Loucy (cell line): ENCODE measurements around the gene P2RY10.

Source experiments
- H2AFZ ChIP-seq: fragments of 200-600 bp; sonication (generic); 2 replicates; pipeline ENCODE4 v1.6.0; 2016; ENCODE audit warnings: antibody characterized with exemption, mild to moderate bottlenecking, low read length, moderate library complexity
- H3F3A ChIP-seq: fragments of 200-600 bp; 2 replicates; pipeline ENCODE4 v1.6.0; 2016; ENCODE audit warnings: antibody characterized with exemption, low read depth, mild to moderate bottlenecking
- H3K27me3 ChIP-seq: fragments of 200-600 bp; sonication (generic); 2 replicates; pipeline ENCODE4 v1.6.1; 2014; ENCODE audit warnings: low read length, mild to moderate bottlenecking; ENCODE audit not compliant: insufficient read depth, poor library complexity, severe bottlenecking
- H3K36me3 ChIP-seq: fragments of 200-600 bp; sonication (generic); 2 replicates; pipeline ENCODE4 v1.6.1; 2016; ENCODE audit warnings: low read length; ENCODE audit not compliant: insufficient read depth
- H3K4me1 ChIP-seq: fragments of 200-600 bp; sonication (generic); 2 replicates; pipeline ENCODE4 v1.5.1; 2014; ENCODE audit warnings: low read length, mild to moderate bottlenecking; ENCODE audit not compliant: insufficient read depth, poor library complexity, severe bottlenecking
- H3K4me2 ChIP-seq: fragments of 200-600 bp; sonication (generic); 2 replicates; pipeline ENCODE4 v1.6.0; 2014; ENCODE audit warnings: antibody characterized with exemption, low read length, low read depth, mild to moderate bottlenecking; ENCODE audit not compliant: poor library complexity, severe bottlenecking
- H3K4me3 ChIP-seq: fragments of 200-600 bp; sonication (generic); 2 replicates; pipeline ENCODE4 v1.5.1; 2014; ENCODE audit warnings: low read length, mild to moderate bottlenecking, mixed read lengths; ENCODE audit not compliant: poor library complexity, severe bottlenecking
- H3K79me2 ChIP-seq: fragments of 200-600 bp; sonication (generic); 2 replicates; pipeline ENCODE4 v1.6.1; 2014; ENCODE audit warnings: low read length; ENCODE audit not compliant: insufficient read depth
- H3K9ac ChIP-seq: fragments of 200-600 bp; sonication (generic); 2 replicates; pipeline ENCODE4 v1.6.0; 2014; ENCODE audit warnings: mild to moderate bottlenecking, low read depth, low read length, moderate library complexity; ENCODE audit not compliant: poor library complexity, severe bottlenecking
- H3K9me2 ChIP-seq: fragments of 200-600 bp; sonication (generic); replicated peaks from 2 replicates; pipeline ENCODE4 v1.6.1; 2016; ENCODE audit warnings: low read depth, low read length, mixed read lengths
- H3K9me3 ChIP-seq: fragments of 200-600 bp; sonication (generic); 2 replicates; pipeline ENCODE4 v1.6.1; 2014; ENCODE audit warnings: mild to moderate bottlenecking, antibody characterized with exemption, low read length, low read depth; ENCODE audit not compliant: insufficient read depth
- H4K20me1 ChIP-seq: fragments of 200-600 bp; sonication (generic); 2 replicates; pipeline ENCODE4 v1.6.0; 2014; ENCODE audit warnings: antibody characterized with exemption, low read length, mild to moderate bottlenecking; ENCODE audit not compliant: insufficient read depth, poor library complexity, severe bottlenecking
- CTCF ChIP-seq: fragments of 200-600 bp; sonication (generic); conservative IDR thresholded peaks from 2 replicates; pipeline ENCODE4 v1.5.1; 2014; ENCODE audit warnings: mild to moderate bottlenecking, antibody characterized with exemption, low read length
- EZH2phosphoT487 ChIP-seq: fragments of 200-600 bp; IDR thresholded peaks from 2 replicates; pipeline ENCODE4 v1.6.1; 2018; ENCODE audit warnings: antibody characterized with exemption, mild to moderate bottlenecking, moderate library complexity, borderline replicate concordance

Gene P2RY10

GRCh38 chrX:78957768-78958130 is 12.6 kb downstream of the P2RY10 start:
- no peaks in the 10 kb centered on the region for H3K79me2 ChIP-seq

GRCh38 chrX:78958419-78959116 is 13.4 kb downstream of the P2RY10 start:
- peak overlapping the region; percentile 78 for H2AFZ ChIP-seq
- H3K9me3 ChIP-seq, result no peaks in the 10 kb centered on the region; the same call in 1 of the 2 replicates
- H3K9me2 ChIP-seq, result no peaks in the 10 kb centered on the region
- H3K4me3 ChIP-seq, result peak overlapping the region; percentile 49
- H3K36me3 ChIP-seq, result no peaks in the 10 kb centered on the region; the same call in 1 of the 2 replicates
- peak overlapping the region; percentile 60 for H3K4me2 ChIP-seq
- H3K79me2 ChIP-seq, result no peaks in the 10 kb centered on the region
- H3K27me3 ChIP-seq, result no peaks in the 10 kb centered on the region
- TF ChIP-seq CTCF, result no peak
- no peak for TF ChIP-seq EZH2phosphoT487
- H3K4me1 ChIP-seq, result peaks cover 26% of the 10 kb centered on the region
- H3K9ac ChIP-seq, result peak overlapping the region; percentile 44
- H4K20me1 ChIP-seq, result no peaks in the 10 kb centered on the region
- H3F3A ChIP-seq, result no peaks in the 10 kb centered on the region

More at GRCh38 chrX:78957768-78958130, 12.6 kb downstream of the P2RY10 start:
- H3K4me3 ChIP-seq, result no peak overlapping the region
- no peaks in the 10 kb centered on the region for H4K20me1 ChIP-seq
- TF ChIP-seq CTCF, result no peak
- no peak for TF ChIP-seq EZH2phosphoT487
- H3K27me3 ChIP-seq, result no peaks in the 10 kb centered on the region
- peaks cover 19% of the 10 kb centered on the region for H3K4me1 ChIP-seq
- H2AFZ ChIP-seq, result no peak overlapping the region
- H3K36me3 ChIP-seq, result no peaks in the 10 kb centered on the region; the same call in 1 of the 2 replicates
- no peaks in the 10 kb centered on the region for H3F3A ChIP-seq
- H3K9me3 ChIP-seq, result no peaks in the 10 kb centered on the region; the same call in 1 of the 2 replicates
- H3K4me2 ChIP-seq, result peak overlapping the region; percentile 31
- H3K9me2 ChIP-seq, result no peaks in the 10 kb centered on the region
- H3K9ac ChIP-seq, result peak overlapping the region; percentile 44

GRCh38 chrX:78960888-78961287 is 15.7 kb downstream of the P2RY10 start:
- Histone ChIP-seq H3K9ac (no peak overlapping the region), H3K4me3 (no peak overlapping the region), H3K27me3 (no peaks in the 10 kb centered on the region), H3K36me3 (no peaks in the 10 kb centered on the region; the same call in 1 of the 2 replicates), H3K4me1 (peaks cover 26% of the 10 kb centered on the region), H4K20me1 (no peaks in the 10 kb centered on the region), H3K9me2 (no peaks in the 10 kb centered on the region), H3K4me2 (no peak overlapping the region), H3F3A (no peaks in the 10 kb centered on the region), H2AFZ (no peak overlapping the region), H3K9me3 (no peaks in the 10 kb centered on the region; the same call in 1 of the 2 replicates), H3K79me2 (no peaks in the 10 kb centered on the region)
- TF ChIP-seq EZH2phosphoT487 (no peak), CTCF (no peak)
